Adipose tissue (tissue), 3 donors: ENCODE results near the gene PLEKHA6. TPM values are rescaled to one million over a fixed set of nuclear protein-coding genes. Genes with fewer than 3 reads are reported as not detected.

ENCODE experiments used
- H3K27ac ChIP-seq: one replicate; pipeline ENCODE4 v1.5.1; 2013; ENCODE audit warnings: low read depth, low read length
- WGBS, 3 donors: extraction: QIAGEN DNeasy Blood & Tissue Kit; methylation state at CpG; one replicate each; pipeline ENCODE4 v1.1.7; 2013; 5-methylcytosine and 5-hydroxymethylcytosine counted together
- polyA plus RNA-seq, 3 donors: library from polyadenylated mRNA; stranded (reverse); fragments of 200-250 nt; gene quantifications; one replicate each; pipeline ENCODE4 v1.2.3, GENCODE V29; 2013
- donor health status: healthy with polysubstance abuse.
- donor health status: Bipolar disorder and iron deficiency.
- donor health status: healthy.

PLEKHA6 gene
- polyA plus RNA-seq, 3 donors = 2.3 to 9.3 (median 4.2) TPM

GRCh38 chr1:204280099-204280961 lies 79.4 kb downstream of the PLEKHA6 start:
- WGBS, 3 donors = 32 to 82% (median 70%) methylated on average over 4 to 5 of the region's 5 CpGs

GRCh38 chr1:204278958-204279357 lies 80.8 kb downstream of the PLEKHA6 start:
- 24 to 48% (median 27%) methylated on average over 4 of the region's 4 CpGs for WGBS, 3 donors
- H3K27ac ChIP-seq = no peak overlapping the region

More at GRCh38 chr1:204280099-204280961, 79.4 kb downstream of the PLEKHA6 start:
- H3K27ac ChIP-seq = no peak overlapping the region

- no peak overlapping the region for H3K27ac ChIP-seq
- WGBS, 3 donors = 39 to 61% (median 55%) methylated on average over 4 of the region's 4 CpGs
Observed at GRCh38 chr1:204278251-204278650, 81.5 kb downstream of the PLEKHA6 start.

GRCh38 chr1:204277563-204278219 lies 82.0 kb downstream of the PLEKHA6 start:
- WGBS, 3 donors = 71 to 82% (median 81%) methylated on average over 14 of the region's 14 CpGs
- H3K27ac ChIP-seq = no peak overlapping the region

- 66 to 83% (median 77%) methylated on average over 9 of the region's 9 CpGs for WGBS, 3 donors
- H3K27ac ChIP-seq = no peak overlapping the region
Observed at GRCh38 chr1:204275695-204276370, 83.9 kb downstream of the PLEKHA6 start.

GRCh38 chr1:204274446-204274845 lies 85.3 kb downstream of the PLEKHA6 start:
- H3K27ac ChIP-seq = no peak overlapping the region
- WGBS, 3 donors = 52 to 84% (median 62%) methylated on average over 2 of the region's 2 CpGs

- WGBS, 3 donors = 26 to 31% (median 27%) methylated on average over 1 of the region's 1 CpG
- no peak overlapping the region for H3K27ac ChIP-seq
Observed at GRCh38 chr1:204272505-204272904, 87.2 kb downstream of the PLEKHA6 start.

- H3K27ac ChIP-seq = no peak overlapping the region
- WGBS, 3 donors = 73 to 84% (median 75%) methylated on average over 6 of the region's 6 CpGs
Observed at GRCh38 chr1:204271970-204272369, 87.8 kb downstream of the PLEKHA6 start.

- H3K27ac ChIP-seq = no peak overlapping the region
- WGBS, 3 donors = 65 to 86% (median 83%) methylated on average over 9 of the region's 9 CpGs
Observed at GRCh38 chr1:204268101-204268500, 91.6 kb downstream of the PLEKHA6 start.

GRCh38 chr1:204267191-204267601 lies 92.5 kb downstream of the PLEKHA6 start:
- WGBS, 3 donors = 52 to 70% (median 62%) methylated on average over 9 of the region's 9 CpGs
- H3K27ac ChIP-seq = no peak overlapping the region

GRCh38 chr1:204266504-204267034 lies 93.2 kb downstream of the PLEKHA6 start:
- WGBS, 3 donors = 30 to 91% (median 83%) methylated on average over 5 of the region's 5 CpGs
- H3K27ac ChIP-seq = no peak overlapping the region

GRCh38 chr1:204265665-204266064 lies 94.1 kb downstream of the PLEKHA6 start:
- WGBS, 3 donors = 38 to 46% (median 44%) methylated on average over 2 of the region's 2 CpGs
- no peak overlapping the region for H3K27ac ChIP-seq

- no peak overlapping the region for H3K27ac ChIP-seq
- 69 to 90% (median 75%) methylated on average over 8 of the region's 8 CpGs for WGBS, 3 donors
Observed at GRCh38 chr1:204264805-204265204, 94.9 kb downstream of the PLEKHA6 start.

GRCh38 chr1:204263254-204263910 lies 96.3 kb downstream of the PLEKHA6 start:
- no peak overlapping the region for H3K27ac ChIP-seq
- WGBS, 3 donors = 57 to 67% (median 62%) methylated on average over 13 of the region's 13 CpGs

GRCh38 chr1:204262506-204263253 lies 97.0 kb downstream of the PLEKHA6 start:
- WGBS, 3 donors = 87 to 91% (median 87%) methylated on average over 13 of the region's 13 CpGs
- no peak overlapping the region for H3K27ac ChIP-seq

GRCh38 chr1:204261746-204262505 lies 97.8 kb downstream of the PLEKHA6 start:
- H3K27ac ChIP-seq = no peak overlapping the region
- WGBS, 3 donors = 80 to 92% (median 82%) methylated on average over 13 of the region's 13 CpGs

GRCh38 chr1:204261266-204261665 lies 98.5 kb downstream of the PLEKHA6 start:
- H3K27ac ChIP-seq = no peak overlapping the region
- WGBS, 3 donors = 92 to 96% (median 93%) methylated on average over 12 of the region's 12 CpGs
